NCI-H187 treated with DMSO at 0.1 percent for 48 hours (cell line): ENCODE results near the gene LMTK3.
"Not testable (repeated sequence)": the region's sequence is repeated elsewhere in the genome, so short reads cannot be mapped to it uniquely, and the experiment has no call there.

Experiments
- DNase-seq: peaks from one replicate; lab custom pipeline; 2025; lab: John Stamatoyannopoulos, UW

The LMTK3 gene

GRCh38 chr19:48538057-48538456 is 26.4 kb upstream of the LMTK3 start:
- not testable (repeated sequence) for DNase-seq

GRCh38 chr19:48537541-48537940 is 25.9 kb upstream of the LMTK3 start:
- no peak for DNase-seq

- DNase-seq = no peak
These were observed 22.1 kb upstream of the LMTK3 start for GRCh38 chr19:48533770-48534169.

- DNase-seq = no peak
These were observed 19.1 kb upstream of the LMTK3 start for GRCh38 chr19:48530770-48531169.

- DNase-seq = no peak
These were observed 18.6 kb upstream of the LMTK3 start for GRCh38 chr19:48530066-48530720.

- no peak for DNase-seq
These were observed 17.5 kb upstream of the LMTK3 start for GRCh38 chr19:48529156-48529555.

GRCh38 chr19:48524732-48525131 is 13.1 kb upstream of the LMTK3 start:
- DNase-seq = no peak

GRCh38 chr19:48524221-48524620 is 12.6 kb upstream of the LMTK3 start:
- no peak for DNase-seq

- no peak for DNase-seq
These were observed 8.5 kb upstream of the LMTK3 start for GRCh38 chr19:48520134-48520533.

- not testable (repeated sequence) for DNase-seq
These were observed 7.8 kb upstream of the LMTK3 start for GRCh38 chr19:48519426-48519825.

GRCh38 chr19:48518207-48518606 is 6.6 kb upstream of the LMTK3 start:
- no peak for DNase-seq

GRCh38 chr19:48516536-48516935 is 4.9 kb upstream of the LMTK3 start:
- no peak for DNase-seq

GRCh38 chr19:48514123-48514458 is 2.5 kb upstream of the LMTK3 start:
- DNase-seq = no peak

GRCh38 chr19:48513289-48514122 is 1.9 kb upstream of the LMTK3 start:
- no peak for DNase-seq

GRCh38 chr19:48512504-48513288 is 1.1 kb upstream of the LMTK3 start:
- no peak for DNase-seq

GRCh38 chr19:48511321-48511731 is 309 bp downstream of the LMTK3 start:
- DNase-seq = no peak

- DNase-seq = no peak
These were observed 990 bp downstream of the LMTK3 start for GRCh38 chr19:48510421-48511268.

GRCh38 chr19:48509467-48510194 is 2.0 kb downstream of the LMTK3 start:
- DNase-seq = no peak

GRCh38 chr19:48508729-48509411 is 2.8 kb downstream of the LMTK3 start:
- no peak for DNase-seq

- DNase-seq = no peak
These were observed 3.7 kb downstream of the LMTK3 start for GRCh38 chr19:48507911-48508439.
